Measurements from ENCODE around the gene PRXL2C.
A peak's percentile ranks its signal among the peaks of the same experiment; 100 is the strongest.

The PRXL2C gene

DNA sequence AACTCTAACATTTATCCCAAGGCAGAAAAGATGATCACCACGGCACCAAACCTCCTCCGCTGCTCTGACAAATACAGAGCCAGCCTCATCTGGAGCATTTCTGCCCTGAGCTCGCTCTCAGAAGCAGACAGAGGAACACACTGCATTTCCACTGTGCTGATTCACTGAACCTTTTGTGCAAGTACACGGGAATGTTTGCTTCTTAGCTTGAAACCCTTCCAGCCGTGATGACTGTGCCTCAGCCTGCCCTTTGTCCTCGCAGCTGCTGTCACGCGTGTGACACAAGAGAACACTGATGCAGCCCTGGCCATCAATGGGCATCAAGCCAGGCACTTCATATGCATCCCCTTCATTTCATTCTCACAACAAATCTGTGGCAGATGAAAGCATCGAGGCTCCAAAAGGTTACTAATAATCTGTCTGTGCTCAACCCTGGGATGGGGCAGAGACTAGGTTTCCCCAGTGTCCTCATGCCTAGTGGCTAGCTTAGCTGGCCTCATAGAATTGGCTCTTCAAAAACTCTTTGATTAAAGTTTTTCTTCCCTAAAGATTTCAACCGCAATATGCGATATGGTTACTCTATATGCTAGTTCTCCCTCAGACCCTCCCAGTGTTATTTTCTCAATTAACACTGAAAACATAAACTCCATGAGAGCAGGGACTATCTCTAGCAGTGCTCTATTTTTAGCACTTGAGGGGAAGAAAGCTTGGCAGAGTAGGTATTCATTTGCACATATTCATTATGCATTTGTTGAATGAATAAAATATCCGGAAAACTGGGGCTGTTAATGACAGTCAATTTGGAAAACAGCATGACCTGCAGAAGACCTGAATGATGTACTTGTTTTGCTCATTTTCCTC is 42.8 kb downstream of the PRXL2C start:
- DNase-seq (ENCODE audit: low spot score), result peak; percentile 98

DNA sequence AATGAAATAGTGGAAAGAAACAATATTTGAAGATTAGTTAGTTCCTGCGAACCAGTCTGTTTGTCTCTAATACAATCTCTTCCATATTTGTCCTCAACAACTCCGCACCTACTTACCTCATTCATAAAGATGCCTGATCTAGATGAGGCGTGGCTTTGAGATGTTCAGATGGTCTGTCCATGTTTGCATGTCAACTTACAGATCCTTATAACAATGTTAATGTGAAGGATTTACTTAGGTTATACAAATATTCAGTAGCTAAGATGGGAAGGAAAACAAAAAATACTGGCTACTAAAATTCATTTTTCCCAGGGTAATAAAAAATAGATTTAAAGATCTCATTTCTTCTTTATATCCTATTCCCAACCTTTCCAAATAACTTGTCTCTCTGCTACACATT is 43.8 kb downstream of the PRXL2C start:
- DNase-seq (ENCODE audit: low spot score), result peak; percentile 67

DNA sequence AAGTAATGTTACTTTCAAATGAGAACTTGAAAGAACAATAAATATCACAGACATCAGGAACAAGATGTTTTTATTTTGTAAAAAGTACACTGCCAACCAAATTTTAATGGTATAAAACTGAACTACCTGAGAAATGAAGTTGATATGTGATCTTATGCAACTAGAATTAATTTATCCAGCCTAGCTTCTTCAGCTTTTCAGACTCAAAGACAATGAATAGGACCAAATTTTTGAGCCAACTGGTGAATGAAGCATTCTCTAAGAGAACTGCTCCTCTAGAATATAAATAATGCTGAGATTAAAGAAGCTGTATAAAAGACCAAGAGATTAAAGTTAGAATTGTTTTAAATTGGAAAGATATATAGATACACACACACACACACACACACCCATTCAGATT is 45.4 kb downstream of the PRXL2C start:
- peak; percentile 73 for DNase-seq (ENCODE audit: low spot score)

DNA sequence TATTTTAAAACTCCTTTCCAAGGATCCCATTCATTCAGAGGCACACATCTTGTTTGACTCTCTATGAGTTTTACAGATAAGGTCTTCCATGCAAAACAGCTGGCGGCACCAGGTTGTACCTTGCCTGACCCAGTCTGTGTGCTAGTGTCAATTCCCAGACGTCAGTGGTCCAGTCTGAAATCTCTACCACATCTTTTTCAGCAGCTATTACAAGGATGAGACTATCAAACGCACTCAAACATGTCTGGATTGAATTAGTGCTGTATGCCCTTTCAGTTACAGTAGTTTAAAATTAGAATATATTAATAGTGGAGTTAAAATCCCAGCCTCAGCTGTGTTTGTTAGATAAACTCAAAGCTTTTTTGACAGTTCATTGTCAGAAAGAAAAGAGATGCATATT is 47.1 kb downstream of the PRXL2C start:
- peak; percentile 19 for DNase-seq (ENCODE audit: low spot score)

DNA sequence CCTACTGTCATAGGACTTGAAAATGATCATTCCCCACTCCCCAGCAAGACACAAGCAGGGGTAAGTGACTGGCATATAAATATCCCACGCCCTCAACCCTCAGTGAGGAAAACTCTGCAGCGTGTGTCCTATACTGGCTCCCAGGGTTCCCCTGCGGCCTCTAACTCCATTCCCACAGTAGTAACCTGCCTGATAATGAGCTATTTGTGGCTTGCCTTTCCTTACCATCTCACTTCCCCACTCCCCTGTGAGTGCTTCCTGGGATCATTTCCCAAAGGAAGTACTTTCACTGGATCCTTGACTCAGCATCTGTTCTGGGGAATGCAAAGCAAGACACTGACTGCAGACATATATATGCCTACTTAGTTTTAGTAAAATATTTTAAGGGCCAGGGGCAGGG is 49.8 kb downstream of the PRXL2C start:
- no peak for DNase-seq (ENCODE audit: low spot score)

DNA sequence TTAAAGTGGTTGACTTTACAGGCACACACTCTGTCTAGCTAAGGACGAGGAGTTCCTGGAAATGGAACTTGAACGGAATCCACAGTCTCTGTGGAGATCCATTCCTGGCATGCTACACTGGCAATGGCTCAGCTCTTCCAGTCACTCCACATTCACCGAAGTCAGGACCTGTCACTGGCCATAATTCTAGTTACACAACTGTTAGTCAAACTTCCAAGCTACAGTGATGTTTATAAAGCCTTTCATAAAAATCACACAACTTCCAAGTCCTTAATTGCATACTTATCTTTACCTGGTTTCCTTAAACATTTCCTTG is 51.2 kb downstream of the PRXL2C start:
- no peak for DNase-seq (ENCODE audit: low spot score)

DNA sequence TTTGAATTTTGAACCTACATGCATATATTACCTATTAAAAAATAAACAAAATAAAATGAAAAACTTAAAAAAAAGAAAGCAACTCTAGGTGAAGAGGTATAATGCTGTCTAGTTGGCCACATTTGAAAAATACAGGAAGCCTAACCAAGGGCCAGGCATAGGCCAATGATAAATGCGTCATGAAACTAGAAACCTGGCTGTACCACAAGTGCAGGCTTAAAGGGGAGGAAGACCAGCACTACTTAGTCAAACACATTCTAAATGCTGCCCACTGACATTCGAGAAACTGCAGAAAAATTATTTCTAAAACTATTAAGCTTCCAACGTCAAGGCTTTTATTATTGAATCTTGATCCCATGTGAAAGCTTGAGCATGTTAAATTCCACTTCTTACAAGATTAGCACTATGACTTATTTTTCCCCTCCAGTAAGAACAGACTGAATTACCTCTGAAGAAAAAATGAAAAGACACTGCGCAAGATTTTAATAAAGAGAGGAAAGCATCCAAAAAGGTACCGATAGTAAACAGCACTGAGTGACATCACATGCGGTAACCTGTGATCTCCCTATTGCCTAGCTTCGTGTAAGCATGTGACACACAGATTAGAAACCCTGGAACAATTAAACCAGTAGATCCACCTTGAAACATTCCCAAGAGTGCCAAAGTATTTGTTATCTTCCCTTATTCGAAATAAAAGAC is 51.7 kb downstream of the PRXL2C start:
- no peak for DNase-seq (ENCODE audit: low spot score)

DNA sequence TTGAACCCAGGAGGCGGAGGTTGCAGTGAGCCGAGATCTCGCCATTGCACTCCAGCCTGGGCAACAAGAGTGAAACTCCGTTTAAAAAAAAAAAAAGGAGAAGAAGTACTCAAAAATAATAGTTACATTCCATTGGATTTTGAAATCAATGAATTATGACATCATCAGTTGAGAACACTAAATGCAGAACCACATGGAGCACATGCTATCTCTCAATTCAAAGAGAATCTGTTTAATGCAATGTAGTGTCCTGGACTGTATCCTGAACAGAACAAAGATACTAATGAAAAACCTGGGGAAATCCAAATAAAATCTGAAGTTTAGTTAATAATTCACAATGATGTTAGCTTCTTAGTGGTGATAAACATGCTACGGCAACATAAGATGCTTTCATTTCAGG is 55.8 kb downstream of the PRXL2C start:
- DNase-seq (ENCODE audit: low spot score), result no peak

DNA sequence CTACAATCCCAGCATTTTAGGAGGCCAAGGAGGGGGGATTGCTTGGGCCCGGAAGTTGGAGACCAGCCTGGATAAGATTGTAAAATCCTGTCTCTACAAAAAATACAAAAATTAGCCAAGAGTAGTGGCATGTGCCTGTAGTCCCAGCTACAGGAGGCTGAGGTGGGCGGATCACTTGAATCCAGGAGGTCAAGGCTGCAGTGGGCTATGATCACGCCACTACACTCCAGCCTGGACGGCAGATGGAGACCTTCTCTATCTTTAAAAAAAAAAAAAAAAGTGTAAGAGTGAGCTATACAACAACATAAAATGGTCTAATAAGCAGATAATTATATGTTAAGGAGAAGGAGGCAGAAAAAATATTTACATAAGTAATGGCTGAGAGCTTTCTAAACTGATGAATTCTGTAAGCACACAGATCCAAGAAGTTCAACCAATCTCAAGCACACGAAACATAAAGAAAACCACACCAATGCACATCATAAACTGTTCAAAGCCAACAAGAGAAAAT is 58.5 kb downstream of the PRXL2C start:
- no peak for DNase-seq (ENCODE audit: low spot score)
